ENCODE results near the gene LARP7.
"Not testable (repeated sequence)": the region's sequence is repeated elsewhere in the genome, so short reads cannot be mapped to it uniquely, and the experiment has no call there.

LARP7 gene

DNA sequence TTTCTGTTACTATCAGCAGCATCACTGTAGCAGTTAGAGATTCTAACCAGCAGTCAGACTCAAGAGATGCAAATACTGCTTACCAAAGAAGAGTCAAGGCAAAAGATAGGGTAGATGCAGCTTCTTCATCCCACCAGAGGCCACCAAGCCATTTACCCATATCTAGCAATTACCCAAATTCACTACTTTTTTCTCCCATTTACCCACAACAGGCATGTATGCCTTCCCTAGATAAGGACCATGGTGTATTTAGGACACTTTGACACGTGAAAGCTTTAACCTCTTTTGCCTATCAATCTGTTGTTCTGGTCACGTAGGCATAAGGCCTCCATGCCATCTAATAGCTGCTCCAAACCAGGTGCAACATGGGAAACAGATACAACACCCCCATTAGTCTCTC, 5.6 kb downstream of the LARP7 start:
- H3K18ac ChIP-seq (ENCODE audit: low read length) = no peak overlapping the region
- H4K12ac ChIP-seq (ENCODE audit: low read depth, low read length) = no peak overlapping the region
- DNase-seq = no peak
- no peaks in the 10 kb centered on the region for H3K27me3 ChIP-seq (ENCODE audit: insufficient read depth, low read length)
- H3K4ac ChIP-seq (ENCODE audit: low read depth, low read length) = no peak overlapping the region
- no peaks in the 10 kb centered on the region for H3K9me3 ChIP-seq (ENCODE audit: insufficient read depth, low read depth, low read length)
- peaks cover 1% of the 10 kb centered on the region for H3K79me2 ChIP-seq (ENCODE audit: control insufficient read depth, insufficient read depth, low read length, poor library complexity)
- peaks cover 3 to 15% of the 10 kb centered on the region in 2 experiments for H3K36me3 ChIP-seq (ENCODE audit: control insufficient read depth in 1 of 2, insufficient read depth in 2 of 2, low read length in 2 of 2)
- no peaks in the 10 kb centered on the region for H3K79me1 ChIP-seq (ENCODE audit: low read length)
- no peak overlapping the region for H2AK5ac ChIP-seq (ENCODE audit: low read length)
- no peak overlapping the region for H3K4me3 ChIP-seq (ENCODE audit: low read depth, low read length)
- H2BK5ac ChIP-seq (ENCODE audit: low read depth, low read length, poor library complexity) = no peak overlapping the region
- peaks cover 3 to 6% of the 10 kb centered on the region in 2 experiments for H3K4me1 ChIP-seq (ENCODE audit: control insufficient read depth in 1 of 2, insufficient read depth in 2 of 2, low read length in 2 of 2)
- no peak overlapping the region for H3K14ac ChIP-seq (ENCODE audit: low read length)
- H3K4me2 ChIP-seq (ENCODE audit: low read length) = no peak overlapping the region
- H3K23ac ChIP-seq (ENCODE audit: low read length) = no peak overlapping the region
- no peak overlapping the region for H2BK120ac ChIP-seq (ENCODE audit: insufficient read depth, low read length, poor library complexity)
- H3K9ac ChIP-seq (ENCODE audit: low read length) = no peak overlapping the region
- no CpG with 5 or more reads among the region's 2 CpGs for WGBS (ENCODE audit: extremely low coverage, insufficient coverage, insufficient read length)
- H2BK12ac ChIP-seq (ENCODE audit: low read length) = no peak overlapping the region
- H4K8ac ChIP-seq (ENCODE audit: low read depth, low read length) = no peak overlapping the region
- no peak overlapping the region for H2AFZ ChIP-seq (ENCODE audit: insufficient read depth, low read length, poor library complexity)
- no peak overlapping the region for H3K27ac ChIP-seq (ENCODE audit: low read depth, low read length)
- no peak overlapping the region for H4K91ac ChIP-seq (ENCODE audit: low read depth, low read length)

DNA sequence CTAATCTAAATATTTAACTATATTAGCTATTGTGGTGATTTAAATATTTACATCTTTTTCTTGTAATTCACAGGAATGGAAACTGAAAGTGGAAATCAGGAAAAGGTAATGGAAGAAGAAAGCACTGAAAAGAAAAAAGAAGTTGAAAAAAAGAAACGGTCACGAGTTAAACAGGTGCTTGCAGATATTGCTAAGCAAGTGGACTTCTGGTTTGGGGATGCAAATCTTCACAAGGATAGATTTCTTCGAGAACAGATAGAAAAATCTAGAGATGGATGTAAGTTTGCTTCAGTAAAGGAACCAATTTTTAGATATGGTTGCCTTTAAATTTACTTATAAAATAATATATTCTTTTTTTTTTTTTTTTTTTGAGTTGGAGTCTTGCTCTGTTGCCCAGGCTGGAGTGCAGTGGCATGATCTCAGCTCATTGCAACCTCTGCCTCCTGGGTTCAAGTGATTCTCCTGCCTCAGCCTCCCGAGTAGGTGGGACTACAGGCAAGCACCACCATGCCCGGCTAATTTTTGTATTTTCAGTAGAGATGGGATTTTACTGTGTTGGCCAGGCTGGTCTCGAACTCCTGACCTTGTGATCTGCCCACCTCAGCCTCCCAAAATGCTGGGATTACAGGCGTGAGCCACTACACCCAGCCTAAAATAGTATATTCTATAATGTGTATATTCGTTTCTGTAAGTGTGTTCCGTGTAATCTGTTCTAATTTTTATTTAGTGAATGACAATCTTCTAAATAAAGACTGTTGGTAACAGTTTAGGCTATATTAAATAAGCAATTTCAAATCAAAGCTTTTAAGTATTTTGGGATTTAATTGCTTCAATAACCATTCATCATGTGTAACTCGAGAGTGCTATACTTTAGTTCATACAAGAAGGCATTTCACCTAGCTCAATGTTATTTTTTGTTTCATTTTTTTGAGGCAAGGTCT, 7.9 kb downstream of the LARP7 start:
- H3K4me3 ChIP-seq (ENCODE audit: low read depth, low read length); H3K14ac ChIP-seq (ENCODE audit: low read length); H2BK12ac ChIP-seq (ENCODE audit: low read length); H3K4ac ChIP-seq (ENCODE audit: low read depth, low read length); H3K27ac ChIP-seq (ENCODE audit: low read depth, low read length); DNase-seq; H3K79me1 ChIP-seq (ENCODE audit: low read length); H4K8ac ChIP-seq (ENCODE audit: low read depth, low read length); H3K4me1 ChIP-seq (ENCODE audit: control insufficient read depth in 1 of 2, insufficient read depth in 2 of 2, low read length in 2 of 2); H3K23ac ChIP-seq (ENCODE audit: low read length); H2AFZ ChIP-seq (ENCODE audit: insufficient read depth, low read length, poor library complexity); H3K27me3 ChIP-seq (ENCODE audit: insufficient read depth, low read length); H2BK5ac ChIP-seq (ENCODE audit: low read depth, low read length, poor library complexity); H4K12ac ChIP-seq (ENCODE audit: low read depth, low read length); H4K91ac ChIP-seq (ENCODE audit: low read depth, low read length); H3K79me2 ChIP-seq (ENCODE audit: control insufficient read depth, insufficient read depth, low read length, poor library complexity); H3K9me3 ChIP-seq (ENCODE audit: insufficient read depth, low read depth, low read length); H3K9ac ChIP-seq (ENCODE audit: low read length); H3K18ac ChIP-seq (ENCODE audit: low read length); H2AK5ac ChIP-seq (ENCODE audit: low read length); H3K4me2 ChIP-seq (ENCODE audit: low read length); H2BK120ac ChIP-seq (ENCODE audit: insufficient read depth, low read length, poor library complexity): not testable (repeated sequence)
- peaks cover 3 to 17% of the 10 kb centered on the region in 2 experiments for H3K36me3 ChIP-seq (ENCODE audit: control insufficient read depth in 1 of 2, insufficient read depth in 2 of 2, low read length in 2 of 2)
- WGBS (ENCODE audit: extremely low coverage, insufficient coverage, insufficient read length) = no CpG with 5 or more reads among the region's 10 CpGs

DNA sequence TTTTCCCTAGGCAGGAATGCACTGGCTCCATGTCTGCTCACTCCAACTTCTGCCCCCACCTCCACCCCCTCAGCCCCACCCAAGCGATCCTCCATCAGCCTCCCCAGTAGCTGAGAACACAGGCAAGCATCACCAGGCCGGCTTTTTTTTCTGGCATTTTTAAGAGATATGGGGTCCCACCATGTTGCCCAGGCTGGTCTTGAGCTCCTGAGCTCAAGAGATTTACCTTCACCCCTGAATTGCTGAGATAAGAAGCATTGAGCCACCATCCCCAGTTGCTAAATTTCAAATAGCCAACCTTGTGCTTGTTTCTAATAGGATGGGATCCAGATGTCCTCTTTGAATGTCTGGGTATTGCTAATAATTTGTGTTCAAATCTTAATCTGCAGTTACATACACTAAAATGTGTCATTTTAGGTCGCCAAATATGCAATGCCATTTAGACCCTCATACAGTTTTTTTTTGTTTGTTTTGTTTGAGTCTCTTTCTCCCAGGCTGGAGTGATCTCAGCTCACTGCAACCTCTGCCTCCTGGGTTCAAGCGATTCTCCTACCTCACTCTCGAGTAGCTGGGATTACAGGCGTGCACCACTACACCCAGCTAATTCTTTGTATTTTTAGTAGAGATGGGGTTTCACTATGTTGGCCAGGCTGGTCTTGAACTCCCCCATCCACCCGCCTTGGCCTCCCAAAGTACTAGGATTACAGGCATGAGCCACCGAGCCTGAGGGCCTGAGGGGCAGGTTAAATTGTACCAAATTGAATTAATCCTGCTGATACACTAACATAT, 8.8 kb downstream of the LARP7 start:
- Histone ChIP-seq H3K79me2 (ENCODE audit: control insufficient read depth, insufficient read depth, low read length, poor library complexity) (no peaks in the 10 kb centered on the region), H3K4me1 (ENCODE audit: control insufficient read depth in 1 of 2, insufficient read depth in 2 of 2, low read length in 2 of 2) (no peaks in the 10 kb centered on the region), H4K8ac (ENCODE audit: low read depth, low read length) (no peak overlapping the region), H3K27ac (ENCODE audit: low read depth, low read length) (no peak overlapping the region), H3K79me1 (ENCODE audit: low read length) (no peaks in the 10 kb centered on the region), H3K9me3 (ENCODE audit: insufficient read depth, low read depth, low read length) (no peaks in the 10 kb centered on the region), H3K18ac (ENCODE audit: low read length) (no peak overlapping the region), H3K4me2 (ENCODE audit: low read length) (no peak overlapping the region), H3K23ac (ENCODE audit: low read length) (no peak overlapping the region), H2BK5ac (ENCODE audit: low read depth, low read length, poor library complexity) (no peak overlapping the region), H3K9ac (ENCODE audit: low read length) (no peak overlapping the region), H3K36me3 (ENCODE audit: control insufficient read depth in 1 of 2, insufficient read depth in 2 of 2, low read length in 2 of 2) (peaks cover 3 to 15% of the 10 kb centered on the region in 2 experiments), H4K91ac (ENCODE audit: low read depth, low read length) (no peak overlapping the region), H2AK5ac (ENCODE audit: low read length) (no peak overlapping the region), H2AFZ (ENCODE audit: insufficient read depth, low read length, poor library complexity) (no peak overlapping the region), H4K12ac (ENCODE audit: low read depth, low read length) (no peak overlapping the region), H3K14ac (ENCODE audit: low read length) (no peak overlapping the region), H3K4me3 (ENCODE audit: low read depth, low read length) (no peak overlapping the region), H2BK12ac (ENCODE audit: low read length) (no peak overlapping the region), H3K4ac (ENCODE audit: low read depth, low read length) (no peak overlapping the region), H2BK120ac (ENCODE audit: insufficient read depth, low read length, poor library complexity) (no peak overlapping the region), H3K27me3 (ENCODE audit: insufficient read depth, low read length) (no peaks in the 10 kb centered on the region)
- DNase-seq = no peak
- no CpG with 5 or more reads among the region's 8 CpGs for WGBS (ENCODE audit: extremely low coverage, insufficient coverage, insufficient read length)

DNA sequence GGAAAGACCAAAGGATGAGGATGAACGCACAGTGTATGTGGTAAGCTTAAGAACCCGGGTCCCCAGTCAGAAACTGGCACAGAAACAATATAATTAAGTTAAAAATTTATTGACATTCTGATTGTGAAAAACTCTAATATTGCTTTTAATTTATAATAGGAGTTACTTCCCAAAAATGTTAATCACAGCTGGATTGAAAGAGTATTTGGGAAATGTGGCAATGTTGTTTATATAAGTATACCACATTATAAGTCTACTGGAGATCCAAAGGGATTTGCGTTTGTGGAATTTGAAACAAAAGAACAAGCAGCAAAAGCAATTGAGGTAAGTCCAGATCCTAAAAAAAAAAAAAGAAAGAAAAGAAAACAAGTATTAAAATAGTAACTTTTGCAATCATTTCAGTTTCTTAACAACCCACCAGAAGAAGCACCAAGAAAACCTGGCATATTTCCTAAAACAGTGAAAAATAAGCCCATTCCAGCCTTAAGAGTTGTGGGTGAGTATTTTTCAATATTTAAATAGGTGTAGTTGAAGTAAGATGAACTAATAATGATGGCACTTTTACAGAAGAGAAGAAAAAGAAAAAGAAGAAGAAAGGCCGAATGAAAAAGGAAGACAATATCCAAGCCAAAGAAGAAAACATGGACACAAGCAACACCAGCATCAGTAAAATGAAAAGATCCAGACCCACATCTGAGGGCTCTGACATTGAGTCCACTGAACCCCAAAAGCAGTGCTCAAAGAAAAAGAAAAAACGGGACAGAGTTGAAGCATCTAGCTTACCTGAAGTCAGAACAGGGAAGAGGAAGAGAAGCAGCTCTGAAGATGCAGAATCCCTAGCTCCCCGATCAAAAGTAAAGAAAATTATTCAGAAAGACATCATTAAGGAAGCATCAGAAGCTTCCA, 9.9 kb downstream of the LARP7 start:
- Histone ChIP-seq H2BK120ac (ENCODE audit: insufficient read depth, low read length, poor library complexity) (no peak overlapping the region), H3K79me2 (ENCODE audit: control insufficient read depth, insufficient read depth, low read length, poor library complexity) (no peaks in the 10 kb centered on the region), H3K36me3 (ENCODE audit: control insufficient read depth in 1 of 2, insufficient read depth in 2 of 2, low read length in 2 of 2) (peaks cover 3 to 15% of the 10 kb centered on the region in 2 experiments), H3K14ac (ENCODE audit: low read length) (no peak overlapping the region), H3K27ac (ENCODE audit: low read depth, low read length) (no peak overlapping the region), H3K9me3 (ENCODE audit: insufficient read depth, low read depth, low read length) (no peaks in the 10 kb centered on the region), H3K4me2 (ENCODE audit: low read length) (no peak overlapping the region), H4K91ac (ENCODE audit: low read depth, low read length) (no peak overlapping the region), H2AFZ (ENCODE audit: insufficient read depth, low read length, poor library complexity) (no peak overlapping the region), H3K9ac (ENCODE audit: low read length) (no peak overlapping the region), H2BK12ac (ENCODE audit: low read length) (no peak overlapping the region), H3K18ac (ENCODE audit: low read length) (no peak overlapping the region), H3K4me3 (ENCODE audit: low read depth, low read length) (no peak overlapping the region), H4K12ac (ENCODE audit: low read depth, low read length) (no peak overlapping the region), H3K27me3 (ENCODE audit: insufficient read depth, low read length) (no peaks in the 10 kb centered on the region), H3K79me1 (ENCODE audit: low read length) (no peaks in the 10 kb centered on the region), H3K4ac (ENCODE audit: low read depth, low read length) (no peak overlapping the region), H3K4me1 (ENCODE audit: control insufficient read depth in 1 of 2, insufficient read depth in 2 of 2, low read length in 2 of 2) (no peaks in the 10 kb centered on the region), H4K8ac (ENCODE audit: low read depth, low read length) (no peak overlapping the region), H3K23ac (ENCODE audit: low read length) (no peak overlapping the region), H2BK5ac (ENCODE audit: low read depth, low read length, poor library complexity) (no peak overlapping the region), H2AK5ac (ENCODE audit: low read length) (no peak overlapping the region)
- WGBS (ENCODE audit: extremely low coverage, insufficient coverage, insufficient read length) = no CpG with 5 or more reads among the region's 6 CpGs
- no peak for DNase-seq
